ENCODE data around the gene MYO1A. TPM values are rescaled to one million over a fixed set of nuclear protein-coding genes. Genes with fewer than 3 reads are reported as not detected.

The MYO1A gene
- total RNA-seq, 1 donor from 2014 or later = not detected

DNA sequence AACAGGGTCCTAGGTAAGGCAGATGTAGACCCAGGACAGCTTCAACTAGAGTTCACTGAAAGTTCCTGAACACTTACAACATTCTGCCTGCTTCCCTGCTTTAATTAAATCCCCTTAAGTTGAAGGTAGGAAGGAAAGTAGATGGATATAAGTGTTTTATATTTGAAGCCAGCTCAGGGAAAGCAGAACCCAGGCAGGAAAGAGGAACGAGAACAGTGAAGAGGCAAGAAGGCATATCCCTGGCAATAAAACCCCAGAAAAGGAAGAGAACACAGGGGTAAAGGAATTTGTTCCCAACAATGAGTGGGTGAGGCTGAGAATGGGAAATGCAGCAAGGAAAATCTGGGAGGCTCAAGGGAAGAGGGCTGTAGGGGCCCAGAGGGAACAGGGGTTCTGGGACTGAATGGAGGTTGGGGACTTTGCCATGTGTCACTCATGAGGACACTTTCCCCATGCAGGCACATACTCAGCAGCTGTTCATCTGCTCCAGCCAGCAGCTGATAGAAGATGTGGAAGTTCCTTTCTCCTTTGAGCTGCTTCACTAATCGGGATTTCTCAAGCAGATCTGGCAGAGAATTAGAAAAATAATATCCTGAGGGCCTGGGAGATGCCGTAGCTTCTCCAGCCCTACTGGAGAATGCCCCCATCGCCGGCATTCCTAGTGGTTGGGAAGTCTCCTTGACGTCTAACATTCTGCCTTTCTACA lies 3.7 kb downstream of the MYO1A start:
- DNase-seq (ENCODE audit: low read depth) = no peak
- TF ChIP-seq, protein P1, sequence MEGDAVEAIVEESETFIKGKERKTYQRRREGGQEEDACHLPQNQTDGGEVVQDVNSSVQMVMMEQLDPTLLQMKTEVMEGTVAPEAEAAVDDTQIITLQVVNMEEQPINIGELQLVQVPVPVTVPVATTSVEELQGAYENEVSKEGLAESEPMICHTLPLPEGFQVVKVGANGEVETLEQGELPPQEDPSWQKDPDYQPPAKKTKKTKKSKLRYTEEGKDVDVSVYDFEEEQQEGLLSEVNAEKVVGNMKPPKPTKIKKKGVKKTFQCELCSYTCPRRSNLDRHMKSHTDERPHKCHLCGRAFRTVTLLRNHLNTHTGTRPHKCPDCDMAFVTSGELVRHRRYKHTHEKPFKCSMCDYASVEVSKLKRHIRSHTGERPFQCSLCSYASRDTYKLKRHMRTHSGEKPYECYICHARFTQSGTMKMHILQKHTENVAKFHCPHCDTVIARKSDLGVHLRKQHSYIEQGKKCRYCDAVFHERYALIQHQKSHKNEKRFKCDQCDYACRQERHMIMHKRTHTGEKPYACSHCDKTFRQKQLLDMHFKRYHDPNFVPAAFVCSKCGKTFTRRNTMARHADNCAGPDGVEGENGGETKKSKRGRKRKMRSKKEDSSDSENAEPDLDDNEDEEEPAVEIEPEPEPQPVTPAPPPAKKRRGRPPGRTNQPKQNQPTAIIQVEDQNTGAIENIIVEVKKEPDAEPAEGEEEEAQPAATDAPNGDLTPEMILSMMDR (conservative IDR thresholded peaks at IDR 0.05; ENCODE audit: low read depth, low read length) = no peak
- no peak overlapping the region for H3K4me3 ChIP-seq (ENCODE audit: low read depth, low read length)

DNA sequence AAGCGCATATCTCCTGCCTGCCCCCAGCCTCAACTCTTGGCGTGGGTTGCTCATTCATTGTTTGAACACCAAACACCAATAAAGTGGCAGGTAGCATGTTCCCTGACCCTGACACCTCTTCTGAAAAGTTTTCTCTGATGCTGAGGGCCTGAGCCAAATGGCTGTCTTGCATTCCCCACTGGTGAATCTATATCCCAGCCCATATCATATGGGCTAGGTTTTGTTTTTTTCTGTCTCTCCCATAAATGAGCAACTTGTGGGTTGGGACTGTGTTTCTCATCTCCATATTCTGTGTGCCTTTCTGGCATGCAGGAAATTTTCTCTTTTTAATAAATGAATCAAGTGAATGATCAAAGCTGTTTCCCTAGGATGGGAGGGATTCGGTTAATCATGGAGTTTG lies 5.0 kb downstream of the MYO1A start:
- H3K4me3 ChIP-seq (ENCODE audit: low read depth, low read length) = no peak overlapping the region
- TF ChIP-seq, protein P1 (conservative IDR thresholded peaks at IDR 0.05; ENCODE audit: low read depth, low read length) = no peak
- no peak for DNase-seq (ENCODE audit: low read depth)

DNA sequence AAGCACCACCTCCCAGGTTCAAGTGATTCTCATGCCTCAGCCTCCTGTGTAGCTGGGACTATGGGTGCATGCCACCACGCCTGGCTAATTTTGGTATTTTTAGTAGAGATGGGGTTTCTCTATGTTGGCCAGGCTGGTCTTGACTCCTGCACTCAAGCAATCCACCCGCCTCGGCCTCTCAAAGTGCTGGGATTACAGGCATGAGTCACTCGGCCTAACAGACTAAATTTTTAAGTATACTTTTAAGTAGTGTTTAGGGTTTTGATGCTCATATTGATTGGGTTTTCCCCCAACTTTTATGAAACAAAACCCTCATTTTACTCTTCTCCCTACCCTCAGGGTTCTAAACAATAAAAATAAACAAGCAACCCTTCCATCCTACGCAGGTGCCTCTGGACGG lies 5.5 kb downstream of the MYO1A start:
- no peak overlapping the region for H3K4me3 ChIP-seq (ENCODE audit: low read depth, low read length)
- TF ChIP-seq, protein P1 (conservative IDR thresholded peaks at IDR 0.05; ENCODE audit: low read depth, low read length) = no peak
- no peak for DNase-seq (ENCODE audit: low read depth)

DNA sequence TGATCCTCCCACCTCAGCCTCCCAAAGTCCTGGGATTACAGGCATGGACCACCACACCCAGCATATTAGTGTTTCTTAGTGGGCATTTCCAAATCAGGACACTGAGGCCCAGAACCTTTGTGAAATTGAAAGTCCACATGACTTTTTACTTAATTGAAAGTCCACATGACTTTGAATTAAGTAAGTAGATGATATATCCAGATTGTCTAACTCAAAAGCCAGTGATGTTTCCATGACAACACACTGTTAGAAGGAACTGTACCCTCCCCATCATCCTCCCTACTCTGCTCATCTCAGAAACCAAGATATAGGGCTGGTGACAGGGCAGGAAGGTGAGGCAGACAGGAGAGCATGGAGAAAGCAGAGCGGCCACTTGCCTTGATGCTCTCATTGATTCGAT lies 7.2 kb downstream of the MYO1A start:
- TF ChIP-seq, protein P1 (conservative IDR thresholded peaks at IDR 0.05; ENCODE audit: low read depth, low read length) = no peak
- H3K4me3 ChIP-seq (ENCODE audit: low read depth, low read length) = no peak overlapping the region
- no peak for DNase-seq (ENCODE audit: low read depth)

DNA sequence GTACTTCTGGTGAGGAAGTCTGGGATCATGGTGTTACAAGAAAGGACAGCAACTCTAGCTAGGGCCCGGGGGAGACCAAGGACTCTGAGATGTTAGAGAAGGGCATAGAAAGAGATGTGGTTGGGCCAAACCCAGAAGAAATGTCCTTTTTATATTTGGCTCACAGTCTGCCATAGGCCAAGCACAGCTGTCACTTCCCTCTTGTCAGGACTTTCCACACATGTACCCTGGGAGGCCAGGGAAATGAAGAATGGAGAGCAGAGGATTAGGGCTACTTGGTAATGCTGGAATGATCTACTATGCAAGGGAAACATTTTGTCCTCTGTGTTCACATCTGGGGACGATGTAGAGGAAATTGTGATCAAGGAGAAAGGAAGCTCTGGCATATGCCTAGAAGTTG lies 9.2 kb downstream of the MYO1A start:
- no peak overlapping the region for H3K4me3 ChIP-seq (ENCODE audit: low read depth, low read length)
- TF ChIP-seq, protein P1 (conservative IDR thresholded peaks at IDR 0.05; ENCODE audit: low read depth, low read length) = no peak
- DNase-seq (ENCODE audit: low read depth) = no peak

DNA sequence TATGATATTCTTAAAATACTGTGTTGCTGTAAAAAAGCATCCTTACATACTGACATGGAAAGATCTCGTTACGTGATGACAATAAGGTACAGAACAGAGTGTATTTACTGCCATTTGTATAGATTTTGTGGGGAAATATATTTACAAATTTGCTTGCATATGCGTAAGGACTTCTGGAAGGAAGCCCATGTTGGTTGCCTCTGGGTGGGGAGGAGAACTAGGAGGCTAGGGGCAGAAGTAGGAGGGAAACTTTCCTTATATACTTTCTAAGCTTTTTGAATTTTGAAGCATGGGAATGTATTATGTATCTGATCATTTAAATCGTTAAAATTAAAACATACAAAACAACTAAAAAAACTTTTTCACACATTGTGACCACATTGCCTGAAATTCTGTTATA lies 9.7 kb downstream of the MYO1A start:
- no peak for DNase-seq (ENCODE audit: low read depth)
- H3K4me3 ChIP-seq (ENCODE audit: low read depth, low read length) = no peak overlapping the region
- TF ChIP-seq, protein P1 (conservative IDR thresholded peaks at IDR 0.05; ENCODE audit: low read depth, low read length) = no peak

All from epithelial cell of proximal tubule (primary cell).